ENCODE data around the gene RERE.

DNA sequence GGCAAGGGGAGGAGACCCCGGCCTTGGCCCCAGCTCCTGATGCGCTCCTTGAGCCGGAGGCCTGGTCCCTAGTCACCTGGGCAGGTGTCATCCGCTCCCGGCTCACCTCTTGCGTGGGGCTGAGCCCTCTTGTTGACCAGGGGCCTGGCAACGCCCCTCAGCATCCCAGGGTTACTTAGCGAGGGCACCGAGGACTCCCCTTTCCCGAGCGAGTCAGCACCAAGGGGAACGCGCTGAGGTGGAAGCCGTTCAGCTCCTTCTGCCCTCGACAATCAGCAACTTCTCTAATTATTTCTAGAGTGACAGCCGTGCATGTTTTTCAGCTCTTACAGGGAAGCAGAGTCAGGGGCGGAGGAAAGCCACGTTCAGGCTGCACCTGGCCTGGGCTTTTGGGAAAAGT, 499.0 kb downstream of the RERE start:
- TF ChIP-seq, protein P1, sequence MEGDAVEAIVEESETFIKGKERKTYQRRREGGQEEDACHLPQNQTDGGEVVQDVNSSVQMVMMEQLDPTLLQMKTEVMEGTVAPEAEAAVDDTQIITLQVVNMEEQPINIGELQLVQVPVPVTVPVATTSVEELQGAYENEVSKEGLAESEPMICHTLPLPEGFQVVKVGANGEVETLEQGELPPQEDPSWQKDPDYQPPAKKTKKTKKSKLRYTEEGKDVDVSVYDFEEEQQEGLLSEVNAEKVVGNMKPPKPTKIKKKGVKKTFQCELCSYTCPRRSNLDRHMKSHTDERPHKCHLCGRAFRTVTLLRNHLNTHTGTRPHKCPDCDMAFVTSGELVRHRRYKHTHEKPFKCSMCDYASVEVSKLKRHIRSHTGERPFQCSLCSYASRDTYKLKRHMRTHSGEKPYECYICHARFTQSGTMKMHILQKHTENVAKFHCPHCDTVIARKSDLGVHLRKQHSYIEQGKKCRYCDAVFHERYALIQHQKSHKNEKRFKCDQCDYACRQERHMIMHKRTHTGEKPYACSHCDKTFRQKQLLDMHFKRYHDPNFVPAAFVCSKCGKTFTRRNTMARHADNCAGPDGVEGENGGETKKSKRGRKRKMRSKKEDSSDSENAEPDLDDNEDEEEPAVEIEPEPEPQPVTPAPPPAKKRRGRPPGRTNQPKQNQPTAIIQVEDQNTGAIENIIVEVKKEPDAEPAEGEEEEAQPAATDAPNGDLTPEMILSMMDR (IDR thresholded peaks at IDR 0.05), result no peak
- no peak for TF ChIP-seq JUN (CRISPR knock-in tag; IDR thresholded peaks at IDR 0.05)
- TF ChIP-seq, protein P2, sequence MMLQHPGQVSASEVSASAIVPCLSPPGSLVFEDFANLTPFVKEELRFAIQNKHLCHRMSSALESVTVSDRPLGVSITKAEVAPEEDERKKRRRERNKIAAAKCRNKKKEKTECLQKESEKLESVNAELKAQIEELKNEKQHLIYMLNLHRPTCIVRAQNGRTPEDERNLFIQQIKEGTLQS (CRISPR knock-in tag; conservative IDR thresholded peaks at IDR 0.05), result no peak
- no peak for TF ChIP-seq CREB1 (CRISPR knock-in tag; IDR thresholded peaks at IDR 0.05)

Measured in WTC11 (cell line).